HepG2 (cell line): Measurements from ENCODE around the gene USP20. TPM values are rescaled to one million over a fixed set of nuclear protein-coding genes. Genes with fewer than 3 reads are reported as not detected.

Experiments used
- ATAC-seq: fragments of 200-7000 bp; cut with Tn5 transposase; 3 replicates; pipeline ENCODE4 v1.9.1; 2020; ENCODE audit warnings: mild to moderate bottlenecking, moderate library complexity
- BruUV-seq: library from RNA; stranded (reverse); fragments of 400-500 nt; replicated peaks from 2 replicates; lab custom pipeline; 2021; lab: Mats Ljungman, UMichigan
- CTCF ChIA-PET: fragments of 300-600 bp; formaldehyde crosslinking; extraction: SDS; loops from one replicate; lab custom pipeline; 2021; ENCODE audit warnings: low total read pairs, inconsistent platforms, low intra/inter-chr PET ratio; lab: Yijun Ruan, JAX
- POLR2A ChIA-PET: fragments of 350-600 bp; sonication (Branson Sonifier 250); formaldehyde crosslinking; loops from one replicate; lab custom pipeline; 2020; ENCODE audit warnings: antibody characterized with exemption, inconsistent platforms; lab: Yijun Ruan, JAX
- DNase-seq: peaks from one replicate; pipeline ENCODE4 v3.0.0-alpha.2; 2015; ENCODE audit warnings: low spot score
- FAIRE-seq: peaks from 3 replicates; lab custom pipeline; 2011; peaks lifted over from hg19 to GRCh38; lab: Jason Lieb, UNC
- H2AFZ ChIP-seq: one replicate; pipeline ENCODE4 v1.6.1; 2011; ENCODE audit warnings: low read length, inconsistent platforms
- H3K27ac ChIP-seq: fragments of 300-600 bp; 3 replicates; pipeline ENCODE4 v1.8.0; 2011; ENCODE audit warnings: mixed run types, mild to moderate bottlenecking, mixed read lengths, low read length, inconsistent platforms; ENCODE audit not compliant: insufficient read depth; ENCODE audit errors: extremely low read length
- H3K27me3 ChIP-seq, 2 experiments: fragments of 200-600 bp in 1 of 2; 2 replicates in 1 of 2; 3 replicates in 1 of 2; pipeline versions ENCODE4 v1.6.0 to v1.8.0; 2011; ENCODE audit warnings: low read length in 2 of 2, mild to moderate bottlenecking in 2 of 2, moderate library complexity in 2 of 2, inconsistent platforms in 1 of 2; ENCODE audit not compliant: insufficient read depth in 2 of 2, control insufficient read depth in 1 of 2
- H3K36me3 ChIP-seq, 2 experiments: fragments of 200-600 bp in 1 of 2; replicated peaks in 1 of 2; 2 replicates in 1 of 2; 3 replicates in 1 of 2; pipeline versions ENCODE4 v1.5.1 to v1.8.0; 2011; ENCODE audit warnings: low read length in 2 of 2, inconsistent platforms in 1 of 2; ENCODE audit not compliant: insufficient read depth in 2 of 2, control insufficient read depth in 1 of 2
- H3K4me1 ChIP-seq: 2 replicates; pipeline ENCODE4 v1.5.1; 2012; ENCODE audit warnings: low read length, inconsistent platforms; ENCODE audit not compliant: insufficient read depth
- H3K4me2 ChIP-seq: 2 replicates; pipeline ENCODE4 v1.6.0; 2011; ENCODE audit warnings: low read depth, low read length, inconsistent platforms
- H3K4me3 ChIP-seq, 3 experiments: fragments of 200-600 bp in 1 of 3; sonication (generic), shearing (Covaris generic) in 1 of 3; replicated peaks in 1 of 3; 2 replicates each; pipeline ENCODE4 v1.5.1; 2011 to 2016; ENCODE audit warnings: low read length in 3 of 3, inconsistent platforms in 2 of 3, low read depth in 2 of 3, mild to moderate bottlenecking in 2 of 3, control low read depth in 1 of 3, mixed read lengths in 1 of 3; ENCODE audit not compliant: insufficient read depth in 1 of 3
- H3K79me2 ChIP-seq: one replicate; pipeline ENCODE4 v1.6.1; 2011; ENCODE audit warnings: low read length, inconsistent platforms; ENCODE audit not compliant: insufficient read depth
- H3K9ac ChIP-seq: 2 replicates; pipeline ENCODE4 v1.6.0; 2011; ENCODE audit warnings: mild to moderate bottlenecking, low read depth, low read length, inconsistent platforms; ENCODE audit not compliant: insufficient read depth
- H3K9me3 ChIP-seq: 2 replicates; pipeline ENCODE4 v1.5.1; 2012; ENCODE audit warnings: mild to moderate bottlenecking, low read length
- H4K20me1 ChIP-seq: 2 replicates; pipeline ENCODE4 v1.6.0; 2011; ENCODE audit warnings: inconsistent platforms, mild to moderate bottlenecking, low read length, moderate library complexity; ENCODE audit not compliant: insufficient read depth
- ASH2L ChIP-seq: fragments of 300-600, 200-600 bp; sonication (generic); IDR thresholded peaks from 2 replicates; pipeline ENCODE4 v1.7.0; 2017; ENCODE audit warnings: low read depth, mild to moderate bottlenecking, moderate library complexity, mixed read lengths, low read length; ENCODE audit not compliant: insufficient read length
- ERF ChIP-seq: IDR thresholded peaks from 2 replicates; pipeline ENCODE4 v1.6.1; 2018; ENCODE audit warnings: missing biosample characterization, missing genetic modification reagents
- GTF2F1 ChIP-seq: fragments of 150-350 bp; IDR thresholded peaks from 2 replicates; pipeline ENCODE4 v1.6.1; 2014; ENCODE audit warnings: low read length
- MBNL3 ChIP-seq: fragments of 250-450 bp; sonication (Bioruptor Pico); conservative IDR thresholded peaks from 2 replicates; pipeline ENCODE4 v1.8.0; 2022; ENCODE audit warnings: mild to moderate bottlenecking, inconsistent platforms
- NCOA2 ChIP-seq: sonication (generic); formaldehyde crosslinking; IDR thresholded peaks from 2 replicates; pipeline ENCODE4 v1.8.0; 2022; ENCODE audit warnings: inconsistent platforms
- POLR2G ChIP-seq: fragments of 200-400 bp; formaldehyde crosslinking; IDR thresholded peaks from 2 replicates; pipeline ENCODE4 v1.6.1; 2018; ENCODE audit warnings: mild to moderate bottlenecking, low read depth, low read length, moderate library complexity
- RFXAP ChIP-seq: sonication (generic); formaldehyde crosslinking; IDR thresholded peaks from 2 replicates; pipeline ENCODE4 v1.4.0; 2020; ENCODE audit warnings: missing genetic modification reagents, borderline replicate concordance
- SMAD3 ChIP-seq: sonication (generic); formaldehyde crosslinking; IDR thresholded peaks from 2 replicates; pipeline ENCODE4 v1.4.0; 2020; ENCODE audit warnings: missing genetic modification reagents
- SUZ12 ChIP-seq: fragments of 150-350 bp; IDR thresholded peaks from 2 replicates; pipeline ENCODE4 v1.6.1; 2014; ENCODE audit warnings: low read depth, low read length
- THAP7 ChIP-seq: sonication (generic); formaldehyde crosslinking; IDR thresholded peaks from 2 replicates; pipeline ENCODE4 v1.8.1; 2023; ENCODE audit warnings: mild to moderate bottlenecking, missing genetic modification reagents
- ZC3H4 ChIP-seq: sonication (generic); formaldehyde crosslinking; IDR thresholded peaks from 2 replicates; pipeline ENCODE4 v1.4.0; 2020; ENCODE audit warnings: missing genetic modification reagents, borderline replicate concordance
- ZNF530 ChIP-seq: sonication (generic); formaldehyde crosslinking; IDR thresholded peaks from 2 replicates; pipeline ENCODE4 v1.5.0; 2020; ENCODE audit warnings: low read depth, mild to moderate bottlenecking, missing genetic modification reagents
- ZNF660 ChIP-seq: sonication (generic); formaldehyde crosslinking; IDR thresholded peaks from 2 replicates; pipeline ENCODE4 v1.5.1; 2020; ENCODE audit warnings: mild to moderate bottlenecking, low read depth, missing genetic modification reagents, borderline replicate concordance
- ZSCAN31 ChIP-seq: sonication (generic); formaldehyde crosslinking; IDR thresholded peaks from 2 replicates; pipeline ENCODE4 v1.5.0; 2020; ENCODE audit warnings: low read depth, mild to moderate bottlenecking, missing genetic modification reagents
- ZUFSP ChIP-seq: sonication (generic); formaldehyde crosslinking; IDR thresholded peaks from 2 replicates; pipeline ENCODE4 v1.9.0; 2021; ENCODE audit warnings: missing genetic modification reagents, mild to moderate bottlenecking, borderline replicate concordance
- WGBS: methylation state at CpG from one replicate; pipeline ENCODE4 v1.1.6; 2017; ENCODE audit warnings: low lambda C conversion rate; 5-methylcytosine and 5-hydroxymethylcytosine counted together
- in situ Hi-C: cut with HindIII; loops from 2 replicates; pipeline ENCODE4 v1.10.0; 2017; ENCODE audit warnings: low pct_unique_long_range_greater_than_20kb; ENCODE audit not compliant: extremely low pct_ligation_motif_present
- intact Hi-C: fragments of 100-400 bp; cut with micrococcal nuclease; formaldehyde crosslinking; loops from one replicate; pipeline ENCODE4 v1.10.0; 2022; ENCODE audit not compliant: unreplicated experiment
- polyA plus RNA-seq, 8 experiments: library from polyadenylated mRNA; depleted of rRNA in 3 of 8; stranded (reverse) in 7 of 8; unstranded in 1 of 8; fragments of >200 nt; fragmentation: Illumina TruSeq in 4 of 8; extraction: Trizol in 4 of 8; gene quantifications; 2 replicates each; pipeline versions ENCODE4 v1.2.1 to v1.2.3, GENCODE V29; 2011 to 2016; ENCODE audit warnings: low read depth in 4 of 8, missing spikeins in 1 of 8, mixed read lengths in 1 of 8; ENCODE audit not compliant: insufficient read depth in 1 of 8
- total RNA-seq, 5 experiments: library from RNA; depleted of rRNA; stranded (reverse); fragments of >200 nt; fragmentation: Illumina TruSeq; extraction: Trizol; gene quantifications; 2 replicates each; pipeline ENCODE4 v1.2.3, GENCODE V29; 2016; ENCODE audit warnings: low read depth in 1 of 5
- TF ChIP-seq, protein P1 (sequence below): sonication (generic); formaldehyde crosslinking; IDR thresholded peaks from 2 replicates; pipeline ENCODE4 v1.4.0; 2020; ENCODE audit warnings: missing genetic modification reagents
- TF ChIP-seq, protein P2 (sequence below): sonication (generic); formaldehyde crosslinking; IDR thresholded peaks from 2 replicates; pipeline ENCODE4 v1.8.0; 2023; ENCODE audit warnings: mild to moderate bottlenecking, missing genetic modification reagents

USP20 gene
- total and polyA plus RNA-seq, 2 of the 13 experiments (the other 11 are each of a cell fraction or from before 2014, with no cell fraction given), result 4.4 to 5.9 TPM

GRCh38 chr9:129894120-129894823 is 59.0 kb downstream of the USP20 start (continued):
- TF ChIP-seq ZSCAN31, result no peak
- no peak for TF ChIP-seq GTF2F1
- TF ChIP-seq NCOA2 (CRISPR knock-in tag), result no peak

- no peaks in the 10 kb centered on the region for H4K20me1 ChIP-seq
- H3K27ac ChIP-seq, result no peak overlapping the region
- H3K4me2 ChIP-seq, result no peak overlapping the region
- H3K27me3 ChIP-seq, result no peaks in the 10 kb centered on the region
- FAIRE-seq (no peak), DNase-seq (no peak), ATAC-seq (no peak)
- ChIA-PET POLR2A (no interaction called here), CTCF (no interaction called here)
- BruUV-seq, result no TSS peak
- intact Hi-C loops (no loop called here), in situ Hi-C loops (no loop called here)
- no peaks in the 10 kb centered on the region for H3K79me2 ChIP-seq
- H3K36me3 ChIP-seq, result peaks cover 2 to 12% of the 10 kb centered on the region in 2 experiments; a peak in 3 of 5 replicates
- no peak overlapping the region for H3K9ac ChIP-seq
- no peak overlapping the region for H3K4me3 ChIP-seq
- H2AFZ ChIP-seq, result no peak overlapping the region
- H3K9me3 ChIP-seq, result no peaks in the 10 kb centered on the region
- peaks cover 11% of the 10 kb centered on the region for H3K4me1 ChIP-seq
- WGBS, result 98% methylated on average over 17 of the region's 17 CpGs
- TF ChIP-seq, protein P1, sequence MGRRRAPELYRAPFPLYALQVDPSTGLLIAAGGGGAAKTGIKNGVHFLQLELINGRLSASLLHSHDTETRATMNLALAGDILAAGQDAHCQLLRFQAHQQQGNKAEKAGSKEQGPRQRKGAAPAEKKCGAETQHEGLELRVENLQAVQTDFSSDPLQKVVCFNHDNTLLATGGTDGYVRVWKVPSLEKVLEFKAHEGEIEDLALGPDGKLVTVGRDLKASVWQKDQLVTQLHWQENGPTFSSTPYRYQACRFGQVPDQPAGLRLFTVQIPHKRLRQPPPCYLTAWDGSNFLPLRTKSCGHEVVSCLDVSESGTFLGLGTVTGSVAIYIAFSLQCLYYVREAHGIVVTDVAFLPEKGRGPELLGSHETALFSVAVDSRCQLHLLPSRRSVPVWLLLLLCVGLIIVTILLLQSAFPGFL, result no peak
- TF ChIP-seq RFXAP (no peak), ZC3H4 (no peak), ASH2L (no peak), ZNF530 (no peak), THAP7 (CRISPR knock-in tag) (no peak), SUZ12 (no peak), MBNL3 (CRISPR knock-in tag) (no peak), ERF (CRISPR knock-in tag) (no peak), POLR2G (no peak), ZNF660 (CRISPR knock-in tag) (no peak), SMAD3 (CRISPR knock-in tag) (no peak), ZUFSP (CRISPR knock-in tag) (no peak)
- TF ChIP-seq, protein P2, sequence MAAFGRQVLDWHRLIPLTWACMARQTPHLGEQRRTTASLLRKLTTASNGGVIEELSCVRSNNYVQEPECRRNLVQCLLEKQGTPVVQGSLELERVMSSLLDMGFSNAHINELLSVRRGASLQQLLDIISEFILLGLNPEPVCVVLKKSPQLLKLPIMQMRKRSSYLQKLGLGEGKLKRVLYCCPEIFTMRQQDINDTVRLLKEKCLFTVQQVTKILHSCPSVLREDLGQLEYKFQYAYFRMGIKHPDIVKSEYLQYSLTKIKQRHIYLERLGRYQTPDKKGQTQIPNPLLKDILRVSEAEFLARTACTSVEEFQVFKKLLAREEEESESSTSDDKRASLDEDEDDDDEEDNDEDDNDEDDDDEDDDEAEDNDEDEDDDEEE (CRISPR knock-in tag), result no peak
Measured at GRCh38 chr9:129895376-129896268, 60.4 kb downstream of the USP20 start.
